Measurements from ENCODE around the gene ZNF579. TPM values are rescaled to one million over a fixed set of nuclear protein-coding genes. Genes with fewer than 3 reads are reported as not detected.
"Not testable (repeated sequence)": the region's sequence is repeated elsewhere in the genome, so short reads cannot be mapped to it uniquely, and the experiment has no call there.

ZNF579 gene
- total and polyA plus RNA-seq, 12 donors = 7.1 to 23.8 (median 10.4) TPM

GRCh38 chr19:55536366-55536765, 44.3 kb downstream of the ZNF579 start:
- no peaks in the 10 kb centered on the region for H3K4me1 ChIP-seq
- H3K27me3 ChIP-seq = no peaks in the 10 kb centered on the region
- H3K36me3 ChIP-seq = no peaks in the 10 kb centered on the region
- no peak overlapping the region for H3K4me3 ChIP-seq
- DNase-seq (no peak), ATAC-seq (peak in 1 of 8 donors; percentile 5)
- 94 to 97% methylated on average over 10 to 11 of the region's 11 CpGs for WGBS, 2 donors
- H3K9me3 ChIP-seq = no peaks in the 10 kb centered on the region
- TF ChIP-seq, protein P1, sequence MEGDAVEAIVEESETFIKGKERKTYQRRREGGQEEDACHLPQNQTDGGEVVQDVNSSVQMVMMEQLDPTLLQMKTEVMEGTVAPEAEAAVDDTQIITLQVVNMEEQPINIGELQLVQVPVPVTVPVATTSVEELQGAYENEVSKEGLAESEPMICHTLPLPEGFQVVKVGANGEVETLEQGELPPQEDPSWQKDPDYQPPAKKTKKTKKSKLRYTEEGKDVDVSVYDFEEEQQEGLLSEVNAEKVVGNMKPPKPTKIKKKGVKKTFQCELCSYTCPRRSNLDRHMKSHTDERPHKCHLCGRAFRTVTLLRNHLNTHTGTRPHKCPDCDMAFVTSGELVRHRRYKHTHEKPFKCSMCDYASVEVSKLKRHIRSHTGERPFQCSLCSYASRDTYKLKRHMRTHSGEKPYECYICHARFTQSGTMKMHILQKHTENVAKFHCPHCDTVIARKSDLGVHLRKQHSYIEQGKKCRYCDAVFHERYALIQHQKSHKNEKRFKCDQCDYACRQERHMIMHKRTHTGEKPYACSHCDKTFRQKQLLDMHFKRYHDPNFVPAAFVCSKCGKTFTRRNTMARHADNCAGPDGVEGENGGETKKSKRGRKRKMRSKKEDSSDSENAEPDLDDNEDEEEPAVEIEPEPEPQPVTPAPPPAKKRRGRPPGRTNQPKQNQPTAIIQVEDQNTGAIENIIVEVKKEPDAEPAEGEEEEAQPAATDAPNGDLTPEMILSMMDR (IDR thresholded peaks at IDR 0.05) = no peak
- H3K27ac ChIP-seq = no peak overlapping the region
- intact Hi-C loops (cut with DNase I) = no loop called here

DNA sequence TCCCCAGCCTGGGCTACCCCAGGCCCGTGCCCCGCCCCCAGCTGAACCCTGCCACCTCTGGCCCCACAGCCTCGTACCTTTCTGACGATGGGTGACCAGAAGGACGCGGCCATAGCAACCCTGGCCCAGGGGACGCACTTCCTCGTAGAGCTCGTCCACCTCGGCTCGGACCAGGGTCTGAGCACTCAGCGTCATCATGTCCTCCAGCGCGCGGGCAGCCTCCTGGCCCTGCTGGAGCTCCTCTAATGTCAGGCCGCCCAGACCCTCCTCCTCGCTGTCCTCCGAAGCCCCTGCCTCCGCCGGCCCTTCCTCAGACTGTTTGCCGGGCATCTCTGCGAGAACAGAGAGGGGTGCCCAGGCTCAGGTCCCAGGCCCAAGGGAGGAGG, 44.7 kb downstream of the ZNF579 start:
- ATAC-seq = no peak
- intact Hi-C loops (cut with DNase I) = no loop called here

DNA sequence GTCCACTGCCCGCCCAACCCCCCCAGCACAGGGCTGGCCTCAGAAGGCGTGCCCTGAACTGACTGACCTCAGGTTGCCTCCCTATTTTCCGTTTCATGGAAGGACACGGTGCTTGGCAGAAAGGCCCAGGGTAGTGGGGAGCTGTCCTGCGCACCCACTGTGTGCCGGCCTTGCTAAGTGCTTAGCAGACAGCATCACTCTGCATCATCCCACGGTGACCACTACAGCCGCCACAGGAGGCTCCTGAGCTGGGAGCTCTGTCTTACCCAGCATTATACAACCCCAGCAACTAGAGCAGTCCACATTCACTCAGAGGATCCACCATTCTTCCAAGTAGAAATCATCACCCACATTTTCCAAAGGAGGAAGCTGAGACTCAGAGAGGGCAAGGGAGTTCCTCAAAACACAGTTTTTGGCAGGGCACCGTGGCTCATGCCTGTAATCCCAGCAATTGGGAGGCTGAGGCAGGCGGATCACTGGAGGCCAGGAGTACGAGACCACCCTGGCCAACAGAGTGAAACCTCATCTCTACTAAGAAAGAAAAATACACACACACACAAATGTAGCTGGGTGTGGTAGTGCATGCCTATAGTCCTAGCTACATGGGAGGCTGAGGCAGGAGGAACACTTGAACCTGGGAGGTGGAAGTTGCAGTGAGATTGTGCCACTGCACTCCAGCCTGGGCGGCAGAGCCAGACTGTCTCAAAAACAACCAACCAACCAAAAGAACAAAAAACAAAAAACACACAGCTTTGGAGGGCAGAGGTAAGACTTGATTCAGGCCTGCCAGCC, 45.3 kb downstream of the ZNF579 start:
- no peaks in the 10 kb centered on the region for H3K9me3 ChIP-seq
- intact Hi-C loops (cut with DNase I) = no loop called here
- ATAC-seq (peak in 1 of 8 donors; percentile 6), DNase-seq (no peak)
- no peaks in the 10 kb centered on the region for H3K4me1 ChIP-seq
- H3K27me3 ChIP-seq = no peaks in the 10 kb centered on the region
- H3K4me3 ChIP-seq = no peak overlapping the region
- TF ChIP-seq, protein P1 (IDR thresholded peaks at IDR 0.05) = no peak
- H3K36me3 ChIP-seq = no peaks in the 10 kb centered on the region
- no peak overlapping the region for H3K27ac ChIP-seq
- 84 to 86% methylated on average over 12 of the region's 12 CpGs for WGBS, 2 donors

More for the DNA sequence above, 44.7 kb downstream of the ZNF579 start:
- 88 to 89% methylated on average over 22 of the region's 22 CpGs for WGBS, 2 donors
- DNase-seq = no peak
- Histone ChIP-seq H3K4me1 (no peaks in the 10 kb centered on the region), H3K27ac (no peak overlapping the region), H3K4me3 (no peak overlapping the region), H3K36me3 (no peaks in the 10 kb centered on the region), H3K27me3 (no peaks in the 10 kb centered on the region), H3K9me3 (no peaks in the 10 kb centered on the region)
- TF ChIP-seq, protein P1 (IDR thresholded peaks at IDR 0.05) = no peak

- H3K27ac ChIP-seq; ATAC-seq; H3K4me3 ChIP-seq; H3K9me3 ChIP-seq; H3K4me1 ChIP-seq; H3K27me3 ChIP-seq; H3K36me3 ChIP-seq; DNase-seq; intact Hi-C loops (cut with DNase I): not testable (repeated sequence)
- WGBS, 2 donors = 85% methylated on average over 7 of the region's 7 CpGs
These were observed 46.4 kb downstream of the ZNF579 start for GRCh38 chr19:55534280-55534679.

GRCh38 chr19:55530996-55531395, 49.7 kb downstream of the ZNF579 start:
- no peak for ATAC-seq

More at GRCh38 chr19:55530996-55531395, 49.7 kb downstream of the ZNF579 start:
- no peaks in the 10 kb centered on the region for H3K9me3 ChIP-seq
- intact Hi-C loops (cut with DNase I) = no loop called here
- no peak overlapping the region for H3K27ac ChIP-seq
- H3K36me3 ChIP-seq = no peaks in the 10 kb centered on the region
- no peak for DNase-seq
- H3K4me3 ChIP-seq = no peak overlapping the region
- peaks cover 0 to 9% (median 0%) of the 10 kb centered on the region in 7 donors for H3K27me3 ChIP-seq
- TF ChIP-seq, protein P1 (IDR thresholded peaks at IDR 0.05) = no peak
- 89 to 92% methylated on average over 26 of the region's 26 CpGs for WGBS, 2 donors
- peaks cover 0 to 9% (median 8%) of the 10 kb centered on the region in 9 donors for H3K4me1 ChIP-seq
